ENCODE results near the gene LDLRAD4. TPM values are rescaled to one million over a fixed set of nuclear protein-coding genes. Genes with fewer than 3 reads are reported as not detected.

LDLRAD4 gene
- total RNA-seq, 3 donors from 2014 or later, result 17.5 to 20.4 (median 18.3) TPM

- peaks cover 2% of the 10 kb centered on the region for H3K36me3 Mint-ChIP-seq (ENCODE audit: insufficient read depth)
- no peak for DNase-seq
- H3K9me3 Mint-ChIP-seq, result no peaks in the 10 kb centered on the region
- no peaks in the 10 kb centered on the region for H3K27me3 Mint-ChIP-seq (ENCODE audit: low read depth)
- H3K4me3 Mint-ChIP-seq, result no peak overlapping the region
- no peak for ATAC-seq
- H3K4me1 Mint-ChIP-seq (ENCODE audit: low read depth), result peaks cover 8% of the 10 kb centered on the region
Observed at GRCh38 chr18:13395577-13395976, 177.0 kb downstream of the LDLRAD4 start.

- H3K4me3 Mint-ChIP-seq, result no peak overlapping the region
- H3K36me3 Mint-ChIP-seq (ENCODE audit: insufficient read depth), result peaks cover 3% of the 10 kb centered on the region
- ATAC-seq (no peak), DNase-seq (no peak)
- peaks cover 13% of the 10 kb centered on the region for H3K4me1 Mint-ChIP-seq (ENCODE audit: low read depth)
- no peaks in the 10 kb centered on the region for H3K27me3 Mint-ChIP-seq (ENCODE audit: low read depth)
- H3K9me3 Mint-ChIP-seq, result no peaks in the 10 kb centered on the region
Observed at GRCh38 chr18:13397504-13398163, 179.1 kb downstream of the LDLRAD4 start.

GRCh38 chr18:13398631-13399030 is 180.1 kb downstream of the LDLRAD4 start:
- Mint-ChIP-seq H3K4me1 (ENCODE audit: low read depth) (peaks cover 10% of the 10 kb centered on the region), H3K36me3 (ENCODE audit: insufficient read depth) (peaks cover 3% of the 10 kb centered on the region), H3K27me3 (ENCODE audit: low read depth) (no peaks in the 10 kb centered on the region), H3K4me3 (no peak overlapping the region), H3K9me3 (no peaks in the 10 kb centered on the region)
- DNase-seq, result no peak
- no peak for ATAC-seq

- Mint-ChIP-seq H3K4me3 (no peak overlapping the region), H3K36me3 (ENCODE audit: insufficient read depth) (peaks cover 3% of the 10 kb centered on the region), H3K4me1 (ENCODE audit: low read depth) (peaks cover 8% of the 10 kb centered on the region), H3K9me3 (no peaks in the 10 kb centered on the region), H3K27me3 (ENCODE audit: low read depth) (no peaks in the 10 kb centered on the region)
- ATAC-seq (no peak), DNase-seq (no peak)
Observed at GRCh38 chr18:13399511-13399910, 181.0 kb downstream of the LDLRAD4 start.

DNA sequence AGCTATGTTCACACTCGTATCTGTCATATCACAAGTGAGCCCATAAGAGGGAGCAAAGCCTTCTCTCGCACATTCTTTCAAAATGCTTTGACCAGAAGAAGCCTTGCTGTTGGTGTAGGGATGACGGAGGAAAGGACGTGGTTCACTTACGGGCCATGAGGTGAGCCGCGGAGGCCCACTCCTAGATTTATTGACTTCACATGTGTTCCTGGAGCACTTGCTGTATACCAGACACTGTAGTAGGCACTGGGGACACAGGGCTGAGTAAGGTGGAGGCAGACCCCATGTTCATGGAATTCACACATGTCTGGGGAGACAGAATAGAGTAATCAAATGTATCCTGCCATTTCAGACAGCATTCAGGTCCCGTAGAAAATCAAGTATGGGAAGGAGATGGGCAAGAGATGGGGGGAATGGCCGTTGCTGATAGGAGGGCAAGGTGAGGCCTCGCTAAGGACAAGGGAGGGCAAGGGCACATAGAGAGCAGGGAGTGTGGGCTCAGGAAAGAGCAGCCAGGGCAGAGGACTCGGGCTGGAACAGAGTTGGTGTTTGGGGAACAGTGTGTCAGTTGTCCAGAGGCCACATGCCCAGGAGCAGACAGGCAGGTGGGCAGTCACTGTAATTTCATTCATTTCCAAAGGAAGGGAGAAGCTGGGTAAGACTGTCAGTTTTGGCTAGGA is 182.2 kb downstream of the LDLRAD4 start:
- Mint-ChIP-seq H3K27me3 (ENCODE audit: low read depth) (no peaks in the 10 kb centered on the region), H3K36me3 (ENCODE audit: insufficient read depth) (peaks cover 1% of the 10 kb centered on the region), H3K9me3 (no peaks in the 10 kb centered on the region), H3K4me3 (no peak overlapping the region), H3K4me1 (ENCODE audit: low read depth) (peaks cover 5% of the 10 kb centered on the region)
- ATAC-seq (no peak), DNase-seq (no peak)

GRCh38 chr18:13401404-13401803 is 182.8 kb downstream of the LDLRAD4 start:
- H3K36me3 Mint-ChIP-seq (ENCODE audit: insufficient read depth), result peaks cover 1% of the 10 kb centered on the region
- DNase-seq (no peak), ATAC-seq (peak in 1 of 2 donors; percentile 51)
- H3K27me3 Mint-ChIP-seq (ENCODE audit: low read depth), result no peaks in the 10 kb centered on the region
- no peak overlapping the region for H3K4me3 Mint-ChIP-seq
- H3K9me3 Mint-ChIP-seq, result no peaks in the 10 kb centered on the region
- H3K4me1 Mint-ChIP-seq (ENCODE audit: low read depth), result peaks cover 5% of the 10 kb centered on the region

- no peaks in the 10 kb centered on the region for H3K9me3 Mint-ChIP-seq
- no peak overlapping the region for H3K4me3 Mint-ChIP-seq
- DNase-seq (no peak), ATAC-seq (no peak)
- peaks cover 1% of the 10 kb centered on the region for H3K36me3 Mint-ChIP-seq (ENCODE audit: insufficient read depth)
- no peaks in the 10 kb centered on the region for H3K27me3 Mint-ChIP-seq (ENCODE audit: low read depth)
- peaks cover 5% of the 10 kb centered on the region for H3K4me1 Mint-ChIP-seq (ENCODE audit: low read depth)
Observed at GRCh38 chr18:13401826-13402225, 183.3 kb downstream of the LDLRAD4 start.

DNA sequence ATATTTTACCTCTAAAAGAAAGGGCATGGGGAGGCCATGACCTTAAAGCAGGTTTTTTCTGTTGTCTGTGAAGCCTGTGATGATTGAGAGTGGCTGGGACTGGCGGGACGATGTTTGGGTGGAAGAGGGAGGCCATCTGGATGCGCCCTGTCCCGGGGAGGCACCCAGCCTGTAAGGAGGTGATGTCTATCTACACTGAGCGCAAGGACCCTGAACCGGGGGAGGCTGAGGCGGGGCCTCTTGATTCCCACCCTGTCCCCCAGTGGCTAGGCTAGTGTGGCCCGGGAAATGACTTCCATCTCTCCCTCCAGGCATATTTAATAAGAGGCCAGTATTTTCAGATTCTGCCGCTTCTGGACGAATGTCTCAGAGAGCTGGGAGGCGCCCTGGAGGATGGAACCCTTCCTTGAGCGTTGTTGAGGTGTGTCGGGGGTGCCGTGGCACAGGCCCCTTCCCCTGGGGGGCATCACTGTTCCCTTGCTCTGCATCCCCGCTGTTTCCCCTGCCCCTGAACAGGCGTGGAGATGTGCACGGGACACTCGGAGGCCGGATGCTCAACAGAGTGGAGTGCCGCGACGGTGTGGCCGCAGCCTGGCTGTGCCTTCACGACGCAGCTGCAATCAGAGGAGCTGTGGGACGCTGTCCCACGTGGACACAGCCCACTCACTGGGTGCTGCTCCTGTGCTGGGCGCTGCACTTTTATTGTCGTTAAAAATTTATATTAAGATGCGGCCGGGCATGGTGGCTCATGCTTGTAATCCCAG is 185.4 kb downstream of the LDLRAD4 start:
- Mint-ChIP-seq H3K4me3 (no peak overlapping the region), H3K27me3 (ENCODE audit: low read depth) (no peaks in the 10 kb centered on the region), H3K4me1 (ENCODE audit: low read depth) (peaks cover 5% of the 10 kb centered on the region), H3K36me3 (ENCODE audit: insufficient read depth) (peaks cover 4% of the 10 kb centered on the region), H3K9me3 (no peaks in the 10 kb centered on the region)
- DNase-seq (no peak), ATAC-seq (no peak)

DNA sequence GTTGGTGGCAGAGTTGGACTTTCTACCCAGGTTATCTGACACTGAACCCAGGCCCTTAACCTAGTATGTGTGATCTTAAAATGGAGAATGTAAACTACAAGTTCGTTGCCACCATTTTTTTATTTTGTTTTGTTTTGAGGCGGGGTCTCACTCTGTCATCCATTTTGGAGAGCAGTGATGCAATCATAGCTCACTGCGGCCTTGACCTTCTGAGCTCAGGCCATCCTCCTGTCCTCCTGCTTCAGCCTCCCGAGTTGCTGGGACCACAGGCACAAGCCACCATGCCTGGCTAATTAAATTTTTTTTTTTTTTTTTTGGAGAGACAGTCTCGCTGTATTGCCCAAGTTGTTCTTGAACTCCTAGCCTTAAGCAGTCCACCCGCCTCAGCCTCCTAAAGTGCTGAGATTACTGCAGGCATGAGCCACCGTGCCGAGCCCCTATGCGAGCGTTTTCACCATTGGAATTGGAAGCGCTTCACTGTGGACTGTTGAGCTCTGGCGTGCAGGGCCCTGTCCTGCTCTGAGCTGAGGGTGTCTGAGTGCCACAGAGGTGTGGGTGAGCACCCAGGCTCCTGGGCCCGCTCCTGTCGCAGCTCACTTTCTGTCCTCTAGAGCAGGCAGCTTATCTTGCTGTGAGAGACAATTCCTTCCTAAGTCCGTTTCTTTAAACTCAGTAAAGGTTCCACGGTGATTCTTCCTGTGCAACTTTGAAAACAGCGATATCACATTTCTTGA is 186.9 kb downstream of the LDLRAD4 start:
- Mint-ChIP-seq H3K9me3 (no peaks in the 10 kb centered on the region), H3K4me1 (ENCODE audit: low read depth) (peaks cover 5% of the 10 kb centered on the region), H3K4me3 (no peak overlapping the region), H3K27me3 (ENCODE audit: low read depth) (no peaks in the 10 kb centered on the region), H3K36me3 (ENCODE audit: insufficient read depth) (peaks cover 10% of the 10 kb centered on the region)
- no peak for DNase-seq
- ATAC-seq, result no peak

- H3K36me3 Mint-ChIP-seq (ENCODE audit: insufficient read depth), result peaks cover 12% of the 10 kb centered on the region
- no peaks in the 10 kb centered on the region for H3K9me3 Mint-ChIP-seq
- no peak for ATAC-seq
- no peak overlapping the region for H3K4me3 Mint-ChIP-seq
- no peak for DNase-seq
- no peaks in the 10 kb centered on the region for H3K4me1 Mint-ChIP-seq (ENCODE audit: low read depth)
- no peaks in the 10 kb centered on the region for H3K27me3 Mint-ChIP-seq (ENCODE audit: low read depth)
Observed at GRCh38 chr18:13406049-13406615, 187.6 kb downstream of the LDLRAD4 start.

GRCh38 chr18:13406736-13407135 is 188.2 kb downstream of the LDLRAD4 start:
- H3K9me3 Mint-ChIP-seq, result no peaks in the 10 kb centered on the region
- H3K27me3 Mint-ChIP-seq (ENCODE audit: low read depth), result no peaks in the 10 kb centered on the region
- peaks cover 15% of the 10 kb centered on the region for H3K36me3 Mint-ChIP-seq (ENCODE audit: insufficient read depth)
- no peaks in the 10 kb centered on the region for H3K4me1 Mint-ChIP-seq (ENCODE audit: low read depth)
- ATAC-seq (no peak), DNase-seq (no peak)
- no peak overlapping the region for H3K4me3 Mint-ChIP-seq

DNA sequence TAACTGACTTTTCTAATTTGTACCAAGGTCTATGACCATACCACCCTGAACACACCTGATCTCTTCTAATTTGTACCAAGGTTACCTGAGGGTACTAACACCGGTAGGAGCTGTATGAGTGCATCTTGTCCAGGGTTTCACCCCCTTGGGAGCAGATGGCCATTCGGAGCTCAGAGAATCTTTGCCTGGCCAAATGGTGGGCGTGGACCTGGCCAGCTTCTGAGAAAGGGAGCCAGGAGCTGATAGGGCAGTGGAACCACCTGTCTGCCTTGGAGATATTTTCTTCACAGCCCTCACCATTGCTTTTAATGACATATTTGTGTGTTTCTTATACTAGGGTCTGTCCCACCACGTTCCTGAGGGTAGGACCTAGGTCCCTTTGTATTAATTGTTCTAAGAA is 188.9 kb downstream of the LDLRAD4 start:
- Mint-ChIP-seq H3K4me3 (no peak overlapping the region), H3K9me3 (peaks cover 5% of the 10 kb centered on the region), H3K4me1 (ENCODE audit: low read depth) (no peaks in the 10 kb centered on the region), H3K27me3 (ENCODE audit: low read depth) (no peaks in the 10 kb centered on the region), H3K36me3 (ENCODE audit: insufficient read depth) (peaks cover 20% of the 10 kb centered on the region)
- DNase-seq (no peak), ATAC-seq (no peak)

- Mint-ChIP-seq H3K9me3 (peaks cover 5% of the 10 kb centered on the region), H3K4me3 (no peak overlapping the region), H3K36me3 (ENCODE audit: insufficient read depth) (peaks cover 18% of the 10 kb centered on the region), H3K27me3 (ENCODE audit: low read depth) (no peaks in the 10 kb centered on the region), H3K4me1 (ENCODE audit: low read depth) (no peaks in the 10 kb centered on the region)
- ATAC-seq (no peak), DNase-seq (no peak)
Observed at GRCh38 chr18:13409026-13409425, 190.5 kb downstream of the LDLRAD4 start.

DNA sequence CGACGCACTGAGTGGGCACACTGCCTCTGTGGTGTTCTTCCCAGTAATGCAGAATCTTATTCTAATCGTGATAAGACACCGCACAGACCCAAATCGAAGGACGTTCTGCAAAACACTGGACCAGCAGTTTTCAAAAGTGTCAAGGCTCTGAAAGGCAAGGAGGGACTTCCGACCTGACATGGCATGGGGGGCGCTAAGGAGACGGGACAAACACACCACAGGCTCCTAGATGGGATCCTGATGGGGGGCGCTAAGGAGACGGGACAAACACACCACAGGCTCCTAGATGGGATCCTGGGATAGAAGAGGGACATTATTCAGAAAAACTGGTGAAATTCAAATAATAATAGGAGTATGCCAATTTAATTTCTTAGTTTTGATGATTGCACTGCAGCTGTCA is 191.4 kb downstream of the LDLRAD4 start:
- no peak for ATAC-seq
- Mint-ChIP-seq H3K4me3 (no peak overlapping the region), H3K9me3 (peaks cover 5% of the 10 kb centered on the region), H3K4me1 (ENCODE audit: low read depth) (peaks cover 3% of the 10 kb centered on the region), H3K27me3 (ENCODE audit: low read depth) (no peaks in the 10 kb centered on the region), H3K36me3 (ENCODE audit: insufficient read depth) (peaks cover 18% of the 10 kb centered on the region)
- DNase-seq, result no peak
